Activated T-helper 1 cell treated with anti-CD3 and anti-CD28 coated beads, Interleukin-2, amount 50 U/mL, for 16 hours (primary cell): ENCODE data around the gene NXNL2.

ENCODE experiments used
- DNase-seq, 2 donors: peaks; one replicate each; pipeline ENCODE4 v3.0.0-alpha.2; 2020; ENCODE audit warnings: low read depth in 1 of 2, low spot score in 1 of 2

NXNL2 gene

GRCh38 chr9:88531920-88532698 is 2.9 kb upstream of the NXNL2 start:
- no peak for DNase-seq

GRCh38 chr9:88533951-88534455 is 975 bp upstream of the NXNL2 start:
- no peak for DNase-seq

GRCh38 chr9:88535226-88536022 is 446 bp downstream of the NXNL2 start:
- DNase-seq, result no peak

GRCh38 chr9:88536023-88536324 is 996 bp downstream of the NXNL2 start:
- DNase-seq, result no peak

- DNase-seq, result no peak
Measured at GRCh38 chr9:88536951-88537760, 2.2 kb downstream of the NXNL2 start.

- DNase-seq, result no peak
Measured at GRCh38 chr9:88537761-88538091, 2.7 kb downstream of the NXNL2 start.

GRCh38 chr9:88538311-88539085 is 3.5 kb downstream of the NXNL2 start:
- DNase-seq, result no peak

GRCh38 chr9:88539246-88539645 is 4.3 kb downstream of the NXNL2 start:
- DNase-seq, result no peak

- no peak for DNase-seq
Measured at GRCh38 chr9:88540251-88540763, 5.3 kb downstream of the NXNL2 start.

GRCh38 chr9:88544245-88544644 is 9.3 kb downstream of the NXNL2 start:
- DNase-seq, result no peak

- DNase-seq, result no peak
Measured at GRCh38 chr9:88551546-88552137, 16.7 kb downstream of the NXNL2 start.

GRCh38 chr9:88553350-88553749 is 18.4 kb downstream of the NXNL2 start:
- DNase-seq, result no peak

- DNase-seq, result no peak
Measured at GRCh38 chr9:88555268-88555980, 20.4 kb downstream of the NXNL2 start.

- no peak for DNase-seq
Measured at GRCh38 chr9:88559661-88560060, 24.7 kb downstream of the NXNL2 start.

GRCh38 chr9:88567870-88568269 is 32.9 kb downstream of the NXNL2 start:
- DNase-seq, result no peak

GRCh38 chr9:88571419-88571818 is 36.4 kb downstream of the NXNL2 start:
- no peak for DNase-seq

GRCh38 chr9:88572684-88573083 is 37.7 kb downstream of the NXNL2 start:
- no peak for DNase-seq

- DNase-seq, result no peak
Measured at GRCh38 chr9:88574953-88575352, 40.0 kb downstream of the NXNL2 start.

GRCh38 chr9:88577256-88578120 is 42.5 kb downstream of the NXNL2 start:
- no peak for DNase-seq
